Esophagus muscularis mucosa (tissue), 4 donors: ENCODE results near the gene ASTN2. TPM values are rescaled to one million over a fixed set of nuclear protein-coding genes. Genes with fewer than 3 reads are reported as not detected.

Source experiments
- DNase-seq: peaks from one replicate; pipeline ENCODE4 v3.0.0-alpha.2; 2017; ENCODE audit errors: extremely low spot score
- H3K27ac ChIP-seq, 4 donors: fragments of 200-600 bp; sonication (generic); replicated peaks in 1 of 4; 1 replicate in 3 of 4; 2 replicates in 1 of 4; pipeline ENCODE4 v1.5.1; 2016 to 2019; ENCODE audit warnings: mild to moderate bottlenecking in 1 of 4
- H3K27me3 ChIP-seq, 4 donors: fragments of 200-600 bp; sonication (generic); one replicate each; pipeline versions ENCODE4 v1.5.1 to v1.6.0; 2016 to 2019
- H3K36me3 ChIP-seq, 4 donors: fragments of 200-600 bp; sonication (generic); one replicate each; pipeline ENCODE4 v1.5.1; 2016 to 2019
- H3K4me1 ChIP-seq, 4 donors: fragments of 200-600 bp; sonication (generic); one replicate each; pipeline ENCODE4 v1.5.1; 2016 to 2019
- H3K4me3 ChIP-seq, 4 donors: fragments of 200-600 bp; sonication (generic); 1 replicate in 2 of 4; 2 replicates in 2 of 4; pipeline ENCODE4 v1.5.1; 2016 to 2019; ENCODE audit warnings: mild to moderate bottlenecking in 4 of 4, moderate library complexity in 1 of 4
- H3K9me3 ChIP-seq, 4 donors: fragments of 200-600 bp; sonication (generic); 1 replicate in 3 of 4; 2 replicates in 1 of 4; pipeline ENCODE4 v1.5.1; 2016 to 2019
- CTCF ChIP-seq, 3 experiments: fragments of 200-600 bp in 2 of 3; fragments of 450-650 bp in 1 of 3; sonication (generic) in 2 of 3; IDR thresholded peaks; one replicate each; pipeline ENCODE4 v1.5.1; 2017 to 2019; ENCODE audit warnings: antibody characterized with exemption in 3 of 3, mild to moderate bottlenecking in 2 of 3, moderate library complexity in 1 of 3
- EP300 ChIP-seq: sonication (generic); formaldehyde crosslinking; IDR thresholded peaks from one replicate; pipeline ENCODE4 v1.6.1; 2017; ENCODE audit warnings: antibody characterized with exemption
- POLR2A ChIP-seq: fragments of 450-650 bp; IDR thresholded peaks from one replicate; pipeline ENCODE4 v1.6.1; 2017; ENCODE audit warnings: antibody characterized with exemption, moderate library complexity, mild to moderate bottlenecking, low read depth
- POLR2AphosphoS5 ChIP-seq, 2 donors: sonication (generic); formaldehyde crosslinking; IDR thresholded peaks; one replicate each; pipeline ENCODE4 v1.6.1; 2017; ENCODE audit warnings: antibody characterized with exemption in 2 of 2
- WGBS: methylation state at CpG from one replicate; pipeline ENCODE4 v1.1.5; 2018; 5-methylcytosine and 5-hydroxymethylcytosine counted together
- intact Hi-C: fragments of 100-400 bp; cut with DNase I; formaldehyde crosslinking; loops from one replicate; pipeline ENCODE4 v1.15.1; 2023
- total RNA-seq, 4 donors: library from RNA; depleted of rRNA; stranded (reverse); fragments of >200 nt; gene quantifications; one replicate each; pipeline versions ENCODE4 v1.1.0 to v1.2.1, GENCODE V29; 2016

The ASTN2 gene
- total RNA-seq, 4 donors from 2014 or later, result 4.2 to 6.9 (median 5.5) TPM

- Histone ChIP-seq H3K27ac (no peak overlapping the region), H3K4me3 (no peak overlapping the region), H3K36me3 (no peaks in the 10 kb centered on the region), H3K27me3 (no peaks in the 10 kb centered on the region), H3K4me1 (peaks cover 9 to 20% (median 15%) of the 10 kb centered on the region in 4 donors), H3K9me3 (no peaks in the 10 kb centered on the region)
- 30% methylated on average over 12 of the region's 12 CpGs for WGBS
- intact Hi-C loops, result loop anchor here (2.0 to 10.0 kb wide), 2 partner anchors 417 to 979 kb away; partner anchors contain the start of gene PAPPA
- DNase-seq, result peak; percentile 96
- TF ChIP-seq CTCF (IDR thresholded peaks at IDR 0.05) (peak; percentile 71 to 80 (median 75)), POLR2AphosphoS5 (IDR thresholded peaks at IDR 0.05) (peak; percentile 25 to 45), EP300 (no peak), POLR2A (no peak)
These were observed 842.6 kb downstream of the ASTN2 start for GRCh38 chr9:116572095-116572748.

- H3K4me1 ChIP-seq, result peaks cover 9 to 23% (median 15%) of the 10 kb centered on the region in 4 donors
- no peaks in the 10 kb centered on the region for H3K27me3 ChIP-seq
- H3K4me3 ChIP-seq, result no peak overlapping the region
- no peaks in the 10 kb centered on the region for H3K36me3 ChIP-seq
- no peak for DNase-seq
- intact Hi-C loops, result no loop called here
- no peak for TF ChIP-seq POLR2A
- no peak for TF ChIP-seq POLR2AphosphoS5 (IDR thresholded peaks at IDR 0.05)
- no peak for TF ChIP-seq CTCF (IDR thresholded peaks at IDR 0.05)
- no peak for TF ChIP-seq EP300
- H3K27ac ChIP-seq, result no peak overlapping the region
- 89% methylated on average over 5 of the region's 5 CpGs for WGBS
- H3K9me3 ChIP-seq, result no peaks in the 10 kb centered on the region
These were observed 845.7 kb downstream of the ASTN2 start for GRCh38 chr9:116569111-116569510.

- H3K27ac ChIP-seq, result no peak overlapping the region
- no peak for TF ChIP-seq POLR2AphosphoS5 (IDR thresholded peaks at IDR 0.05)
- no peak for TF ChIP-seq CTCF (IDR thresholded peaks at IDR 0.05)
- TF ChIP-seq EP300, result no peak
- no peak for TF ChIP-seq POLR2A
- 47% methylated on average over 3 of the region's 5 CpGs for WGBS
- intact Hi-C loops, result no loop called here
- no peaks in the 10 kb centered on the region for H3K9me3 ChIP-seq
- no peaks in the 10 kb centered on the region for H3K36me3 ChIP-seq
- peaks cover 2 to 15% (median 6%) of the 10 kb centered on the region in 4 donors for H3K4me1 ChIP-seq
- H3K4me3 ChIP-seq, result no peak overlapping the region
- no peaks in the 10 kb centered on the region for H3K27me3 ChIP-seq
- DNase-seq, result no peak
These were observed 848.0 kb downstream of the ASTN2 start for GRCh38 chr9:116566677-116567488.

GRCh38 chr9:116565986-116566385 is 848.9 kb downstream of the ASTN2 start:
- intact Hi-C loops, result no loop called here
- Histone ChIP-seq H3K36me3 (no peaks in the 10 kb centered on the region), H3K27me3 (no peaks in the 10 kb centered on the region), H3K9me3 (no peaks in the 10 kb centered on the region), H3K4me1 (peaks cover 0 to 11% (median 4%) of the 10 kb centered on the region in 4 donors), H3K27ac (no peak overlapping the region), H3K4me3 (no peak overlapping the region)
- no peak for TF ChIP-seq POLR2AphosphoS5 (IDR thresholded peaks at IDR 0.05)
- TF ChIP-seq CTCF (IDR thresholded peaks at IDR 0.05), result no peak
- no peak for TF ChIP-seq POLR2A
- no peak for TF ChIP-seq EP300
- no peak for DNase-seq
